ENCODE measurements around the gene CBX2.

Gene CBX2

DNA sequence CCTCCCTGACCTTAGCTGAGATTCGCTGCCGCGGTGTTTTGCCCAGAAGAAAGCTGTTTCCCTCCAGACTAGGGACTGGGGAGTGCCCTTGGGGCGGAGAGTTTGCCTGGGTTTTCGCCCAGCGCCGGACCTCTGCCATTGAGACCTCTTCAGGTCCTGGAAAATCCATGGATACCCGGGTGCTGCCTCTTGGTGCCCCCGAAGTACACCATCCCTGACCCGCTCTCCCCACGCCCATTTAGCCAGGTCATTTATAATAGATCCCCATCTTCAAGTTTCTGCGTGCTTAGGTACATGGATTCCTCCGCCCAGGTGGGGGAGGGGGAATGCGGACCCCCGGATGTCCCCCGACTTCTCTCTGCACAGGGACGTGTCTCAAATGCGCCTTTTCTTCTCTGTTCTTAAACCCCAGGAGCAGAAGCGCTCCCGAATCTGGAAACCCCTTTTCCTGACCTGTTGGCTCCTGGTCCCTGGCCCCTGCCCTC is 34.0 kb downstream of the CBX2 start:
- no peak for DNase-seq (ENCODE audit: low read depth in 2 of 2)

GRCh38 chr17:79812353-79813258 is 34.7 kb downstream of the CBX2 start:
- DNase-seq (ENCODE audit: low read depth in 2 of 2): no peak

DNA sequence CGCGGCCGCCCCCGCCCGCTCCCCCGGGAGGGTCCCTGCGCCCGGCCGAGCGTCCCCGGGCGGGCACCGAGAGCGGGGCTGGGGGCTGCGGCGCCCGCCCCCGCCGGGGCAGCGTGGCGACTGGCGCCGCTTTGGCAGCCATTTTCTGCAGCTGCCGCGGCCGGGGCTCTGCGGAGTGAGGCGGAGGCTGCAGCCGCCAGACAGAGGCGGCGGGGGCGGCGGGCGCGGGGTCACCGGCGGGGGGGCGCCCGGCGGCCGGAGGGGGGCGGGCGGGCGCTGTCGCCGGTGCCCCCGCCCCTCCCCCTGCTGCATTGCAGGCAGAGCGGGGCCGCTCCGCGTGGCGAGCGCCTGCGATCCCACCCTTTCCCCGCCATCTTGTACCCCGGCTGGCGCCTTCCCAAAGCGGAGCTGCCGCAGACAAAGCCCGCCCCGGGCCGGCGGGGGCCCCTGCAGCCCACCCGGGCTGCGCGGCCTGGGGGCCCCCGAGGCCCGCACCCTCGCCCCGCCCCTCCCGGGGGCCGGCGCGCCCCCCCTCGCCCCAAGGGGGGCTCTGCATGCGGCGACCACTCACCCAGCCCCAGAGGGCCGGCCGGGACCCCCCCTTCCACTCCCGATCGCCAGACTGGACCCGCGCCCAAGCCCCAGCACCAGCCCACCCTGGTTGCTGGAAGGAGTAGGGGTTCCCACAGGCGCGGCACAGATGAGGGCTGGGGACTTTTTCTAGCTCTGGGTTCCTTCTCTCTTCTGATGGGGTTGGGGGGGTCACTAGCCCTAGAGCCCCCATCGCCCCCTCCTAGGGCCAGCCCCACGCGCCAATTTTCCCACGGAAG is 35.6 kb downstream of the CBX2 start:
- DNase-seq (ENCODE audit: low read depth in 2 of 2): no peak

- DNase-seq (ENCODE audit: low read depth in 2 of 2): no peak
Observed at GRCh38 chr17:79814127-79814973, 36.4 kb downstream of the CBX2 start.

DNA sequence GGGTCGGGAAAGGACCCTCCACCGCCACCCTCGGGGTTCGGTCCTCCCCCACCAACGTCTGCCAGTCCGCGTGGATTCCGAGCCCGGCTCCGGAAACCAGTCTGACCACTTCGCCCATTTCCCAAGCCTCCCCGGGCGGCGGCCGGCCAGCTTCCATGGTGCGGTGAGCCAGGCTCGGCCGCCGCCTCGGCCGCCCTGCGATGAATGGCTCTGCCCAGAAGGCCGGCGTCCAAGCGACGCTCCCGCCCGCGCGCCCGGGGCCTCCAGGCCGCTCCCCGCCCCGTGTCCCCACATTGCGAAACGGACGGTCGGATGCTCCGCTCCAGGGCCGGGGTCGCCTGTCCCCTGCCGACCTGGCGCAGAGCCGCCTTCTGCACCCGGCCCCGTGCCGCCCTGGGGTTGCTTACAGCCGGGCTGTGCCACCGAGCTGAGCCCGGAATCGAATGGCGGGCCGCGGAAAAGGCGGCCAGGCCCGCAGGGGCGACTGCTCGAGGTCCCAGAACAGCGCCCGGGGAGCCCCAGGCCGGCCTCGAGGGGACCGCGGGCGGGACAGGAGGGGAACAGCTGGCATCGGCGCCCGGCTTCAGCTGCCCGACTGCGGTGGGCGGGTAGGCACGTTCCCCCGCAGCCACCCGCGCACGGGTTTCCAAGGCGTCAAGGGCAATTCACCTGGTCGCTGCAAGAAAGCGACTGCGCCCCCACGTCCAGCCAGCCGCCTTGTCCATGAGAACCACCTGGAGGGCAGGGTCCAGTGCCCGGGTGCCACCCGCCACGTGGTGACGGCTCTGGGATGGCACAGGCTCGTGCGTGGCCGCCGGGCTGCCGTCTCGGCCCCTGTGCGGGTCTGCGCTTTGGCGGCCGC is 37.3 kb downstream of the CBX2 start:
- no peak for DNase-seq (ENCODE audit: low read depth in 2 of 2)

GRCh38 chr17:79815836-79816461 is 38.0 kb downstream of the CBX2 start:
- no peak for DNase-seq (ENCODE audit: low read depth in 2 of 2)

DNA sequence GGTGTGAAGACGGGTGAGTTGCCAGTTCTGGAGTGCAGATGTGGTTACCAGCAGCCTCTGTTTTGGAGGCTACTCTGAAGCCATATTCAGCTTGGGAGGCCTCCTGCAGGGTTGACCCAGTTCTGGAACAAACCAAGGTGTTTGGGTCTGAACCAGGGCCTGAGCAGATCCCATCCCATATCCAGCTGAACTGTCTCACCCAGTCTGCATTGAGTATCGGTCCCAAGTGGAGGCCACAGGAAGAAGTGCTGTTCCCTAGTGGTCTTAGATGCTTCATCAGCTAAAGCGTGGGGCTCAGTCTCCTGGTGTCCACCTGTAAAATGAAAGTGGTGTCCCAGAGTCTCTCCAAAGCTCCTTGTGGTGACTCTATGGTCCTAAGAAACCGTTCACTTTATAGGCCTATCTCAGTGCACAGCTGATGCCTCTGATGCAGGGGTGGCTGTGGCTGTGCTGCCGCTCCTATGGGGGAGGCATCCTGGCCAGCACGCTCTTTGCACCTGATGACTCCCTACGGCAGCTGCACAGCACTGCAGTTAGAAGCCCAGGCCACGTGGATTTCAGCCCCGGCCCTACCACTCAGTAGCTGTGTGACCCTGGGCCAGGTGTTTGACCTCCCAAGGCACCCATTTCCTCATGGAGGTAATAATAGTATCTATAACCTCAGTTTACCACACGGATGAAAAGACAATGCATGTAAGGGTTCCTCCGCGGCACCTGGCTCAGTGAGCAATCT is 40.2 kb downstream of the CBX2 start:
- DNase-seq (ENCODE audit: low read depth in 2 of 2): no peak

DNA sequence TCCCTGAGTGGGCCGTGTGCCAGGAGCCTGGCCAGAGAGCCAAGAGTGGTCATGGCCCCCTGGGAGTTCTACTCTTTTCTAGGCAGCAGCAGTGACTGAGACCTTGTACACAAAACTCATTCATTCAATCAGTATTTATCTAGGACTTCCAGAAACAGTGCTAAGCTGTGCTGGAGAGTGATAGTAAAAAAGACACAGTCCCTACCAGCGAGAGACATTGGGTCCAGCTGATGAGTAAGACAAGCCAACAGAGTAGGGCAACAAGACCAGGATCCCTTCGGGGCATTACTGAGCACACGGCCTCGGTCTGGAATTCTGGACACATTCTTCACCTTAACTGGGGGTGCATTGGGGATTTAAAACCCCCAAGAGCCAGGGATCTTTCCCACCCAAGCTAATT is 41.1 kb downstream of the CBX2 start:
- DNase-seq (ENCODE audit: low read depth in 2 of 2): no peak

- no peak for DNase-seq (ENCODE audit: low read depth in 2 of 2)
Observed at GRCh38 chr17:79819534-79820276, 41.8 kb downstream of the CBX2 start.

DNA sequence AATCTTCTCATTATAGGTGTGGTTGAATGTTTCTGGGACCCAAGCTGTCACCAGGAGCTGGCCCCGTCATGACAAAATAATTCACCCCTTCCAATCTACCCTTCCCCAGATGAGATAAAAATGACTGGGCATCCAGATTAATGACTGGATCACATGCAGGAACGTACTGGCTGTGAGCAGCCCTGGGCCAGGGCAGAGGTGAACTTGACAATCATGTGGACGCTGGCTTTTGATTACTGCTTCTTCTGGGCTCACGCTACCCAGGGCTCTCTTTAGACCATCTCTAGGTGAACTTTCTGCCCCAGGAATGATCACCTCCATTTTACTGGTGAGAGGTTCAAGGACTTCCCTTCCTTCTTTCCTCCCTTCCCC is 43.0 kb downstream of the CBX2 start:
- DNase-seq (ENCODE audit: low read depth in 2 of 2): no peak

DNA sequence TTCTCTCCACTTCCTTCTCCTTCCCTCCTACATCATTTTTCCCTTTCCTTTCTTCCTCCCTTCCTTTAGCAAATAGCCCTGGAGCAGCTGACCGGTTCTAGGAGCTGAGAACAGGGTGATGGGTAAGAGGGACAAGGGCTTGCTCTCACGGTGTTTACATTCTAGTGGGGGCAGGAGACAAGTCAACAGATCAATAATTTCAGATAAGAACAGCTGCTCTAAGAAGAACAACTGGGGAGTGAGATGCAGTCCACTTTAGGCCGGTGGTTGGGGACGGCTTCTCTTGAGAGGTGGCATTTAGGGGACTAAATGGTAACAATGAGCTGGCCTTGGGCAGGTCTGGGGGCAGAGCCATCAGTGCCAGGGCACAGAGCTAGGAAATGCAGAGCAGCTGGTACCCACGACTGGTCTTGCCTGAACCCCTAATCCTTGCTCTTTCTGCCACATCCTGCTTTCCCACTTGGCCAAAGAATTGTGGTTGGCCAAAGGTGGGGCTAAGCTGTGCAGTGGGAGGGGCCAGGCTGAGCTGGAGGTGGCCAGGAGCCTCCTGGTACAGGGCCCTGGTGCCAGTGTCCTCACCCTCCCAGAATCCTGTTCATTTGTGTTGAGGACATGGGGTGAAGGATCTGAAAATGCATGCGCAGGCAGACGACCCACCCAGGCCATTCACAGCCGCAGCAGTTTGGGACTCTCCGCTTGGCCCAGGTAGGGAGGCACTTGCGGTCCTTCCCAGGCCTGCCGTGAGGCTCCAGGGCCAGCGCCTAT is 43.6 kb downstream of the CBX2 start:
- no peak for DNase-seq (ENCODE audit: low read depth in 2 of 2)

DNA sequence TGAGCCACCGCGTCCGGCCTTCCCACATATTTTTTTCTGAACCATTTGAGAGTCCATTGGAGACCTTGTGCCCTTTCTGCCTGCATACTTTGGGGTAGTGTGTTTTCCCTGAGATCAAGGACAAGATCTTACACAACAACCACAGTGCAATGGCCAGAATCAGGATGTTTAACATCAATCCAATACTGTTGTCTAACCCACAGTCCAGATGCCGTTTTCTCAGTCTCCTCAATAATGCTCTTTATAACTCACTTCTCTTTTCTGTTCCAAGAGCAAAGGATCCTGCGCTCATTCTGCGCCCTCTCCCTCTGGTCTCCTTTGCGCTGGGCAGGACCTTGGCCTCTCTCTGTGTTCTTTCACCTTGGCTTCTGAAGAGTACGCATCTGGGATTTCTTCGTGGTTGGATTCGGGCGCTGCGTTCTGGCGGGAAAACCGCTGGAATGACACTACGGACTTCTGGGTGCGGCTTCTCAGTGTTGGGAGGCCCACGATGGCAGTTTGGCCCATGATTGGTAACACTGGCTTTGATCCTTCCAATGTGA is 44.7 kb downstream of the CBX2 start:
- DNase-seq (ENCODE audit: low read depth in 2 of 2): no peak

GRCh38 chr17:79824234-79824633 is 46.3 kb downstream of the CBX2 start:
- DNase-seq (ENCODE audit: low read depth in 2 of 2): no peak

GRCh38 chr17:79824893-79825579 is 47.1 kb downstream of the CBX2 start:
- no peak for DNase-seq (ENCODE audit: low read depth in 2 of 2)

DNA sequence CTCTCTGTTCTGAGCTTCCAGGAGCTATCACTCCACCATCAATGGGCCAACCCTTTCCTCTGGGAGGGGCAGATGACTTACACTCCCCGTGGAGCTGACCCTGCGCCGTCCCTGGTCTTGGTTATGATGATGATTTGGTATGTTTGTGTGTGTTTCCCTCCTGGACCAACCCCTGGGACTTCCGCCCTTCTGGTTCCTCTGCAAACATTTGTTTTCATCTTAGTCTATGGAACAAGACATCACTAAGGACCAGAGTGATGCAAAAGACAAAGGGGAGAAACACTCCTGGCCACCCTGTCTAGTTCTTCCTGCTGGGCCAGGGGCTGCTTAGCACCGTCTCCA is 47.6 kb downstream of the CBX2 start:
- DNase-seq (ENCODE audit: low read depth in 2 of 2): no peak

DNA sequence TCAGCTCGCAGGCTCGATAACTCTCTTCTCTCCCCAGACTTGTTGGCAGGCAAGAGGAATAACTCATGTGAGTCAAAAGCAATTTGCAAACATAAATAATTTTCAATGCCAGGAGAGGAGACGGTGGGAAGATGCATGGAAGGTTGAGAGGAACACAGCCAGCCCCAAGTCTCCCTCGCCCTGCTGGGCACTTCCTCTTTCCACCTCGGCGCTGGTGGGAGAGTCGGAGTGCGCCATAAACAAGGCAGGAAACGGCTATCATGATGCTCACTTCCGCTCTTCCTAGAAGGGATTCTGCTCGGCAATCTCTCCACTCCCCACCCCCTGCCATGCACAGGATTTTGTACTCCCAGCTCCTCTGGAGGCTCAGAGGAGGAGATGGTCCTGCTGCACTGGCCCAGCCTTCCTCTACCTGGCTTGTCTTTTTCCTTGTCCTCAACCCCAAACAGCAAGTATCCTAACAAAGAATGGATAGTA is 48.3 kb downstream of the CBX2 start:
- no peak for DNase-seq (ENCODE audit: low read depth in 2 of 2)

DNA sequence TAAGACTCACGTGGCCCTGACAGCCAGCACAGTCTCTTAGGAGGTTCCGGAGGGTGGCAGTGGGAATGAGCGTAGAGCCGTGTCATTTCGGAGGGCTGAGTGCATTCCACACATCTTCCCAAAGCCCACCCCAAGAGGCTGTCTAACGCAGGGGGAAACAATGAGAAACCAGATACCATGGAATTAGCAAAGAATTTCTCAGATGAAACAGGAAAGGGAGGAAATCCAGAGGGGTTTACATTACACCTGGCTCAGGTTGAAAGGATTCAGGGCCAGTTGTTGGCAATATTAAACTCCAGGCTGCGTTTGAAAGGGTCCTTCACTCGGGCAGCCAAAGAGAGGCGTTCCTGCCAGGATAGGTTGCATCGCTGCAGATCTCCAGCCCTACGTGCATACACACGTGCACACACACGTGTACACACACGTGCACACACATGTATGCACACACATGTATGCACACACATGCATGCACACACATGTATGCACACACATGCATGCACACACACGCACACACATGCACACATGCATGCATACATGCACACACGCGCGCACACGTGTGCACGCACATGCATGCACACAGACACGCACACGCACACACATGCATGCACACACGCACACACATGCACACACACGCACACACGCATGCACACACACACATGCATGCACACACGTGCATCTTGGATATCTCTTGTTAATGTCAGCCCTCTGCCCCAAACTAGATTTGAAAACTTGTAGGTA is 49.1 kb downstream of the CBX2 start:
- no peak for DNase-seq (ENCODE audit: low read depth in 2 of 2)

All from stimulated activated CD8-positive, alpha-beta memory T cell treated with anti-CD3 and anti-CD28 coated beads, Interleukin-7, amount 100 ng/mL, for 4 hours (primary cell).